Skin epidermis (tissue), 12 donors: ENCODE results near the gene NAA38.
"Not testable (repeated sequence)": the region's sequence is repeated elsewhere in the genome, so short reads cannot be mapped to it uniquely, and the experiment has no call there.

Experiments used
- H3K27ac ChIP-seq, 21 experiments: fragments of 200-600 bp; sonication (generic) in 11 of 21; one replicate each; pipeline ENCODE4 v1.5.0; 2020; ENCODE audit warnings: mild to moderate bottlenecking in 3 of 21, inconsistent platforms in 2 of 21, moderate library complexity in 2 of 21
- H3K4me3 ChIP-seq, 7 experiments: fragments of 200-600 bp; sonication (generic) in 2 of 7; one replicate each; pipeline ENCODE4 v1.5.0; 2020; ENCODE audit warnings: inconsistent platforms in 2 of 7, mild to moderate bottlenecking in 2 of 7, moderate library complexity in 1 of 7

NAA38 gene

DNA sequence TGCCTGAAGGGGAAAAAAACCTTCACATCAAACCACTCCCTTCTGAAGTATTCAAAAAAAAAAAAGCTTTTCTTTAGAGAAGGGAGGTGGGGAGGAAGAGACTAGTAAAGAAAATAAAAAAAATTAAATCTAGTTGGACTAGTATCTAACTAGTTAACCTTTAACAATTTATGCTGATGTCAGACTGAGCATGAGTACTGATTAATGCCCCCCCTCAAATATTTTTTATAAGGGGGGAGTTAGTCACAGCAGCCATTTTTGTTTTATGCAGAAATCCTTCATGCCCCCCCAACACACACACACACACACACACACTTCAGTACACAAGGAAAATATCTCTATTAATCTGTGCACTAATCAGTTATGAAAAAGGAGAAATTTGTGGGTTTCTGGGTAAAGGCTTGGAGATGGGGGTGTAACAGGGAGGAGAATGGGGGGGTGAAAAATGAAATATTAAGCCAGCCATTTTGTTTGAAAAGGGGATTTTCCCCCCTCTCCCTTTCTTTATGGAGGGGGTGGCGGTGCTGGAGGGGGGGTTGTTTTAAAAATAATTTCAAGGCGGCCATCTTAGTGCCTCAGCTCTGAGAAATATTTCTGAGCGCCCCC is 26.5 kb upstream of the NAA38 start:
- peak overlapping the region; percentile 32 to 88 (median 68) for H3K4me3 ChIP-seq
- H3K27ac ChIP-seq: peak overlapping the region in 19 of 21 experiments; percentile 75 to 98 (median 92)

DNA sequence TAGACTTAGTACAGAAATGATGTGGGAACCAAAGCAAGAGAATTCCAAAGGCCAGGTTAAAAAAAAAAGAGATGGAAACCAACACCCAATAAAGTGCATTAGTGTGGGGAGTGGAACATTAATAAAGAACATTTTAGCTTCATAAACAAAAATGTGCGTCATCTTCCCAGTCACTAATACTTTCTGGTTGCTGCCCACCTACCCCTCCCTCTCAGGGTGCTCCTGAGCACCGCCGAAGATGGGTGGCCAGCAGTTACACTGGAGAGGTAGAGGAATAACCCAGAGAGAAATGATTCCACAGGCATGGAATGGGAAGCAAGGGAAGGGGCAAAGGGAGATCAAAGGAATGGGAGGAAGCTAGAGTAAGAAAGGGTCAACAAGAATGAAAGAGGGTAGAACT is 25.3 kb upstream of the NAA38 start:
- Histone ChIP-seq H3K4me3 (no peak overlapping the region), H3K27ac (peak overlapping the region in 12 of 21 experiments; percentile 20 to 98 (median 88))

DNA sequence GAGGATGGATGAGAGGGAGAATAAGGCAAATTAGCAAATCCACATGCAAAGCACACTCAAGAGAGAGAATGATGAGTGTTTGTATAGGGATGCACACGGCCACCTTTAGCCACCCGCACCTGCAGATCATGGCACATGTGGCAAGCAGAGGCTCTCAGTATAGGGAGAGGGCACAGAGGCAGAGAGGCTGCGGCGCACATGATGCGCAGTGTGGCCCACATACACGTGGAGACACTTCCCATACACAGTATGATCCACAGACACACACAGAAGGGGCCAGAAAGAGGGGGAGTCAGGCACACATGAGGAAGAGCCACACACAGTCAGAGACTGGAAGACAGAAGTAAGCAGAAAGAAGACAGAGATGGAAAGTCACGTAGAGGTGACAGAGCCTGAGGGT is 24.7 kb upstream of the NAA38 start:
- Histone ChIP-seq H3K4me3 (no peak overlapping the region), H3K27ac (peak overlapping the region in 9 of 21 experiments; percentile 2 to 96 (median 35))

DNA sequence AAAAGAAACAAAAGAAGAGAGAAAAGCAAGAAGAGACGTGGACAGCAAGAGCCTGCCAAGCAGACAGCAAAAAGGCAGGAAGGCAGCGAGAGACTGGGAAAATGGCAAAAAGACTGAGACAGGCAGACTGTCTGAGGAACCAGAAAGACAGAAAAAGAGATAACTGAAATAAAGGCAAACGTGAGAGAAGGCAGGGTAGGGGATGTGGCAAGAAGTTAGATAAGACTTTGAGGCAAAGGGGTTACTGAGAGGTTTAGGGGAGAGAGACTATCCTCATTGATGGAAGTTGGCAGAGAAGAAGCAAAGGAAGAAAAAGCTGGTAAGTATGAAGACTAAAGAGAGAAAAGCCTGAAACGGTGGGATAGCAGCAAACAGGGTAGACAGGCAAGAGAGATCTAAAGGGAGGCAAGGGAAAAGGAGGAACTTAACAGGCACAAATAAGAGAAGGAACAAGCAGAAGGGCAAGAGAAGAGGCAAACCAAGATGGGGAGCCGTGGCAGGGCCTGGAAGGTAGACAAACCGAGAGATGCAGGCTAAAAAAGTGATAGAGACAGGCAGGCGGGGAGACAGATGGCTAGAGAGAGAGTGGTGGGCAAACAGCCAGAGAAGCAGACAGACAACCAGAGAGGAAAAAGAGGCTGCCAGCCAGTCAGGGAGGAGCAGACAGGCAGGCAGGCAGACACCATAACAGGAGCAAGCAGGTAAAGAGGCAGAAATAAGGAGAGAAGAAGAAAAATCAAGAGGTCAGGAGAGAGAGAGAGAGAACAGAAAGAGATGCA is 24.1 kb upstream of the NAA38 start:
- no peak overlapping the region for H3K4me3 ChIP-seq
- H3K27ac ChIP-seq: peak overlapping the region in 8 of 21 experiments; percentile 24 to 96 (median 36)

DNA sequence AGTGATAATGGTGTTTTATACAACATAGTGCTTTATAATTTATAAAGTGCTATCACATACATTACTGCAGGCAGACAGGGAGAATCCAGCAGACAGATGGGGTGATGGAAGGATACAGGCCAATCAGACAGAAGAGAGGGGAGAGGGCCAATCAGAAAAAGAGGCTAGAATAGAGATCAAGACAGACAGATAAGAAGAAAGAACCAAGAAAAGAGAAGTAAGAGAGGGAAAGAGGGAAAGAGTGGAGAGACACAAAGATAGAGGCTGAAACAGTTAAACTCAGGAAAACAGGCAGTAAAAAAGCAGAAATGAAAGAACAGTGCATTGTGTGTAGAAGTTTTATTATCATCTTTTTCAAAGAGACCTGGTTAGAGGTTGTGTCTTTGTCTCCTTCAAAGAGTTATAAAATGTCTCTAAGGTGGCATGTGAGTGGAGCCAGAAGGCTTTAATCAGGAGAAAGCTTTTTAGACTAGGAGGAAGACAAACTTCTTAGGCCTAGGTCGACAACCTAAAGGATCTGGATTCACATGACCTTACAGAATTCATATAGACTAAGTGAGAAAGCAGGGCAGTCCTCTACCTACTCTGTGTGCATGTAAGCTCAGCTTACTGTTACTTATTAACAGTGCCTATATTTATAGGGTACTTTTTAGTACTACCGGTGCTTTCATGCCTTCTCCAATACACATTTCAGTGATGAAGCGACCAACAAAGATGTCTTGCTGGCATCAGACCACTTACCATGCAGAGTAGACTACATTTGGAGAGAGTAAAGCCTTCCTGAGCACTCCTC is 22.9 kb upstream of the NAA38 start:
- no peak overlapping the region for H3K4me3 ChIP-seq
- no peak overlapping the region for H3K27ac ChIP-seq

DNA sequence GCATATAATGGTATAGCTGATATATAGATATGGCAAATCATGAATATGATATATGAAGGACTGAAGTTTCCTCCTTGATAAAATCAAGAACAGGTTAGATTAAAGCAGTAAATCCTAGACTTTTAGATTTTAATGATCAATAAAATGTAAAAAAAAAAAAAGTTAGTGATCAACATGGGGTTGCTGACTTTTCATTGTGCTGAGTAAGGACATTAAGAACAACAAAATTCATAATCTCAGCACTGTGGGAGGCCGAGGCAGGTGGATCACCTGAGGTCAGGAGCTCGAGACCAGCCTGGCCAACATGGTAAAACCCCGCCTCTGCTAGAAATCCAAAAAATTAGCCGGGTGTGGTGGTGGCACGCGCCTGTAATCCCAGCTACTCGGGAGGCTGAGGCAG is 20.9 kb upstream of the NAA38 start:
- H3K4me3 ChIP-seq: no peak overlapping the region
- H3K27ac ChIP-seq: no peak overlapping the region

DNA sequence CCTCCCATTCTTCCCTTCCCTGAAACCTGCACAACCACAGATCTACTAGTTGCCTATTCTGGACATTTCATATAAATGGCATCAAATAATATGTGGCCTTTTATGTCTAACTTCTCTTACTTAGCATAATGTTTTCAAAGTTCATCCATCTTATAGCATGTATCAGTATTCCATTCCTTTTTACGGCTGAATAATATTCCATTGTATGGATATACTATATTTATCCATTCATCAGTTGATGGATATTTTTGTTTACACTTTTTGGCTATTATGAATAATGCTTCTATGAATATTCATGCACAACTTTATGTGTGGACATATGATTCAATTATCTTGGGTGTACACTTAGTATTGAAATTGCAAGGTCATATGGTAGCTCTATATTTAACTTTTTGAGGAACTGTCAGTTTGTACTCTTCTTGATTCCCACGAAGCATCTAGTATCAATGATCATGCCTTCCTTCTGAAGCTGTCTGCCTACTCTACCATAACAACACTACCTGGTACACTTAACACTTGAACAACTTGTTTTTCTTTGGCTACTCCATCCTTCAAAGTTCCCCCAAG is 18.5 kb upstream of the NAA38 start:
- Histone ChIP-seq H3K27ac (no peak overlapping the region), H3K4me3 (no peak overlapping the region)

DNA sequence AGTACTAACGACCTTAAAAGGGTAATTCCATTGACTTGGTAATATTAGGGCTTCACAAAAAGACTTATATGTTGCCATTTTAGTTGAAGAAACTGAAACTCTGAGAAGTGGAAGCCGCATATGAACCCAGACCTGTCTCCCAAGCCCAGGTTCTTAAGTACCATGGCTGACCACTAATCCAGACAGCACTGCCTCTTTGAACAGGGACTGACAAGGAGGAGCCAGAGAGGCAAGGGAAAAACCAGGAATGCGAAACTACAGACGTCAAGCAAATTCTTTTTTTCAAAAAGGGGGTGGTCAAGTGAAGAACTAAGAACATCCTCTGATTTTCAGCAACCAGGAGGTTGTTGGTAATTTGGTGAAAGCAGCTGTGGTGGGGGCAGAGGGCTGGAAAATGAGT is 15.7 kb upstream of the NAA38 start:
- H3K27ac ChIP-seq: no peak overlapping the region
- no peak overlapping the region for H3K4me3 ChIP-seq

DNA sequence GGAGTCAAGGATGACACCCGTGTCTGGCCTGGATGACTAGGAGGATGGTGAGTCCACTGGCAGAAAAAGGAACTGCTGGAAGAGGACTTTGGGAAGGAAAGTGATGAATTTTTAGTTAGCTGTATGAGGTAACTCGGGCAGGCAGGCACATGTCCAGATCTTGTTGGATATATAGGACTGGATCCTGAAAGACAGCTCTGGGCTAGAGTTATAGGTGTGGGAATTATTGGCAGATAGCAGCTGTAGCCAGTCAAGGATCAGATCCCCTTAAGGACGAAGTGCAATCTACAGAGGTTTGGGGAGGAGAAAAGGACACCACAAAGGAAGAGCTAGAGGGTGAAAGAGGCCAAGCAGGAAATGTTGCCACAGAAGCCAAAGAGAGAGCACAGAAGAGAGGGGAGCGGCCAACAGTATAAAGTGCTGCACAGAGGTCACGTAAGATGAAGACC is 10.5 kb upstream of the NAA38 start:
- peak overlapping the region in 12 of 21 experiments; percentile 2 to 70 (median 32) for H3K27ac ChIP-seq
- no peak overlapping the region for H3K4me3 ChIP-seq

DNA sequence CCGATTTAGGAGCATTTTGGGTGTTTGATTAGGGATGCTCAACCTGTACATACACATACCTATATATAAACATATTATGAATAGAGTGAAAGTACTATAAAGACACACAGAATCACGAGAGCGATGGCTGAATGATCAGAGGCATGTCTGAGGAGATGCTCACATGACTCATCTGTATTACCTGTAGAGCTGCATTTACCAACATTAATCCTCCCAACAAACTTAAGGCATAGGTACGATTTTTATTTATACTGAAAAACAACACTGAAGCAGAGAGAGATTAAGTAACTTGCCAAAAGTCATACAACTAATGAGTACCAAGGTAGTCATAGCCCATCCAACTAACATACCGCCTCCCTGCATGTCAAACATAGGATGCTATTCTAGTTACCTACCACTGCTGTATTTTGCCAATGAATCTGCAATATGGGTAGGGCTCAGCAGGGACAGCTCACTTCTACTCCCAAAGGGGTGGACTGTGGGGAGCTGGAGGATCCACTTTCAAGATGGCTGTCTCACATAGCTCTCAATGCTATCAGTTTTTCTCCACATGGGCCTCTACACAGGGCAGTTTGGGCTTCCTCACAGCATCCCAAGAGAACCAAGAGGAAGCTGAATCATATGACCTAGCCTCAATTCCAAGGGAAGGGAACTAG is 7.8 kb upstream of the NAA38 start:
- H3K4me3 ChIP-seq: no peak overlapping the region

DNA sequence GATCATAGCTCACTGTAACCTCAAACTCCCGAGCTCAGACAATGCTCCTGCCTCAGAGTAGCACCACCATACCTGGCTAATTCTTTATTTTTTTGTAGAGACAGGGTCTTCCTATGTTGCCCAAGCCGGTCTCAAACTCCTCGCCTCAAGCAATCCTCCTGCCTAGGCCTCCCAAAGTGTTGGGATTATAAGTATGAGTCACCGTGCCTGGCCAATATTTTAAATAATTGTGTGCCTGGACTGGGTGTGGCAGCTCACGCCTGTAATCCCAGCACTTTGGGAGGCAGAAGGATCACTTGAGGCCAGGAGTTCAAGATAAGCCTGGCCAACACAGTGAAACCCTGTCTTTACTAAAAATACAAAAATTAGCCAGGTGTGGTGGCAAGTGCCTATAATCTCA is 7.0 kb upstream of the NAA38 start:
- H3K27ac ChIP-seq: not testable (repeated sequence)

More for the DNA sequence above, 7.8 kb upstream of the NAA38 start:
- H3K27ac ChIP-seq: no peak overlapping the region

DNA sequence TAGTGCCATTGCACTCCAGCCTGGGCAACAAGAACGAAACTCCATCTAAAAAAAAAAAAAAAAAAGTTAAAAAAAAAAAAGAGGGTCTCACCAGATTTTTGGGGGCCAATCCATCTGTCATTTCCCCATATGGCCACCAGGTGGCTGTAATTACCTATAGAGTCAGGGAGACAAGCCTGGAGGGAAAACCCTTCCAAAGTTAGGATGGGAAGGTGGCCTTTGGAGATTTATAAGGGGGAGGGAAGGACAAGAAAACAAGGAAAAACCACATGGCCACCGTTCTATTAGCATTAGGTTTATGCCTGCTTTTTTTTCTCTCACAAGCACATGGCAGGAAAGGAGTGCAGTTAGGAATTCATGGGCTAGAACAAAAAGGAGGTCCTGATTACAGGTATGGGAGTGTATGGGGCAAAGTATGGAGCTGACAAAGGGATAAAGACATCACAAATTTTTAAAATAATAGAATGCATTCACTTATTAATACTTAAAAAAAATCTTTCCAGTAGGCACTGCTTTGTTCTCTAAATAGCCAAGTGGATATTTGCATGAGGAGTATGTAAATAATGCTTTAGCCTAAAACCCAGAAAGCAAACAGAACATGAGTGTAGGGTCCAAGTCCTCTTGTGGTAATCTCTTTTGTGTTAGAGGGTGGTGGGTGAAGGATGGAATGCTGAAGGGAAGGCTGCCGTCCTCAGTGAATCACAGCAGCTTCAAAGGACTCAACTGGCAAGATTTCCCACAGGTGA is 5.5 kb upstream of the NAA38 start:
- H3K27ac ChIP-seq: no peak overlapping the region

More for the DNA sequence above, 7.0 kb upstream of the NAA38 start:
- H3K4me3 ChIP-seq: not testable (repeated sequence)

DNA sequence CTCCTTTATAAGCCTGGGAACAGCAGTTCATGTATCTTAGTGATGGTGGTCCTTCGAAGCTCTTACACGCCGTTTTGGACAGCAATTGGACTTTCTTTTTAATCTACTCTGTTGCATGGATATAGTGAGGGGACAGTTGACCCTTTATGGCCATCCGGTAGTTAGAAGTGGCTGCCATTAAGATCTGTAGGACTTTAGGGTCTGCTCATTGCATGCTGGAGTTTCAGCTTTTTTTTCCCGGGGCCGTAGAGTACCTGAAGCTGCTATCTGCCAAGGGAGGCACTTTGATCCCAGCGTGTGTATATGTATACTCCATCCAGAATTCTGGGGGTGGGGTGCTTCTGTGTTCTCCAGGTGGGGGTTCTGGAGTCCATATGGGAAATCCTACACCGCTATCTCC is 1.7 kb upstream of the NAA38 start:
- peak overlapping the region in 11 of 21 experiments; percentile 82 to 95 (median 87) for H3K27ac ChIP-seq
- H3K4me3 ChIP-seq: peak overlapping the region in 2 of 7 experiments; percentile 64 to 68

More for the DNA sequence above, 5.5 kb upstream of the NAA38 start:
- H3K4me3 ChIP-seq: no peak overlapping the region

DNA sequence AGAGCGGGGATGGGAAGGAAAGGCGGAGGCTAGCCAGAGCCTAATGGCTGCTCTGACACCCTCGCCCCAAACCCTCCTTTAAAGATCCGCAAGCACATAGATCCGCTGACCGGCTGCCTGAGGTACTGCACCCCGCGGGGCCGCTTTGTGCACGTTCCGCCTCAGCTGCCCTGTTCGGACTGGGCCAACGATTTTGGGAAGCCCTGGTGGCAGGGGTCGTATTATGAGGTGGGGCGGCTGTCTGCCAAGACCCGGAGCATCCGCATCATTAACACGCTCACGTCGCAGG is 1.1 kb upstream of the NAA38 start:
- peak overlapping the region in 19 of 21 experiments; percentile 82 to 96 (median 87) for H3K27ac ChIP-seq

DNA sequence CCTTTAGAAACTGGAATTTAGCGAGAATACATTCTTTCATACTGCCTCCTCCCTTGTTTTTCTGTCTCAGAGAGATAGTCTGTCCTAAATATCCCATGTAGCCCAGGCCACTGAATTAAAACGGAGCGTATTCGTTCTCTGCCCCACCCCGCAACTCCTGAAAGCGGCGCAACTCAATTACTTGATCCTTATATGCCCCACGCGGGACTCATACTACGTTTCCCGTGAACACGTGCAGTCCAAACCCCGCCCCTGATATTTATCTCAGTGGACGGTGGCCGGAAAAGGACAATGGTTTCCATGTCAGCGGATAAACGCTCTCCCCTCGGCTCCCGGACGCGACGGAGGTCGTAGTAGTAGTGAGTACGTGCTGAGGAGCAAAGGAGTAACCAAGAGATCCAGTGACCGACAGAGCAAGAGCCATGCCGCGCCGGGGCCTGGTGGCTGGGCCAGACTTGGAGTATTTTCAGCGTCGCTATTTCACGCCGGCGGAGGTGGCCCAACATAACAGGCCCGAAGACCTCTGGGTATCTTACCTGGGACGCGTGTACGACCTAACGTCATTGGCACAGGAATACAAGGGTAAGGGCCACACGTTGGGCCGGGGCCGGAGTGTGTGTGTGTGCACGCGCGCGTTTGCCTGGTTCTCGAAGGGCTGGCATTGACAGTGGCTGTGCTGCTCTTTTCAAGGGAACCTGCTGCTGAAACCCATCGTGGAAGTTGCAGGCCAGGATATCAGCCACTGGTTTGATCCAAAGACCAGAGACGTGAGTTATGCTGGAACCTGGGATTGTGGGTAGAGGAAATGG is 558 bp upstream of the NAA38 start, which contains the start of gene CYB5D1:
CYB5D1 (plus strand) TSS at position 291 of the 809 bp plus-strand sequence; CDS start at position 423, 132 bp downstream.
- peak within 1 kb of the TSS; percentile 44 to 68 (median 58) for H3K4me3 ChIP-seq
- peak within 1 kb of the TSS; percentile 16 to 96 (median 87) for H3K27ac ChIP-seq

More for the DNA sequence above, 1.1 kb upstream of the NAA38 start:
- H3K4me3 ChIP-seq: peak overlapping the region; percentile 44 to 68 (median 58)

DNA sequence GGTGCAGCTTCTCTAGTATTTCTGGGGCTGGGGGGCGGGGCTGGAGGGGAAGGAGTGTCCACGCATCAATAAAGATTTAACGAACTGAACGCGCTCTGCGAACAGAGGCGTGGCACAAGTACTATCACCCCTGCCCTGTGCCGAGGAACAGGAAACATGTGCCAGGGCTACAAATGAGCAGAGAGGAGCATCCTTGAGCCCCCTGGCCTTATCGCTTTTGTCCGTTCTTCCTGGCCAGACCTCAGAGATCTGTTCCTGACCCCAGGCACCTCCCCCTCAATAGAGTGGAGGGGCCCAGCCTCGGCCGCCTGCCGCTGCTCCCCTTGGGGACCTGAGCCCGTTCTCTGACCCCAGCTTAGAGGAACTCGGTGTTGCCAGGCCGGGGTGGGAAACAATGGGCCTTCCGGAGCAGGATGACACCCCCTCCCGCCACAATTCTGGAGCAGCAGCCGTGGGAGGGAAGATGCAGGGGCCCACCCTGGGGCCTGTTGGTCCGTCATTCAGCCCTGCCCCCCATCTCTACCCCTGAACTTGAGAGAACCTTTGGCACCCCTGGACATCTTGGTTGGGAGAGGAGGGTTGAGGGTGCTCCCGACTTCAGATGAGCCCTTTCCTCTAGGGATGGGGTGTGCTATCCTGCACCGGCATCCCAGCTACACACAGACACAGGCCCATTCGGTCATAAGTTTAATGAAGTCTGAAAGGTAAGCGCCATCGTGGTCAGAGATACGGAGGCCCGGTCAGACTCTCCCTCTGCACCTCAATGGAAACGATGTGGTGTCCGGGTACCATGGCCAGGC is 1.1 kb downstream of the NAA38 start:
- Histone ChIP-seq H3K4me3 (peak overlapping the region; percentile 44 to 68 (median 58)), H3K27ac (peak overlapping the region; percentile 10 to 96 (median 87))

DNA sequence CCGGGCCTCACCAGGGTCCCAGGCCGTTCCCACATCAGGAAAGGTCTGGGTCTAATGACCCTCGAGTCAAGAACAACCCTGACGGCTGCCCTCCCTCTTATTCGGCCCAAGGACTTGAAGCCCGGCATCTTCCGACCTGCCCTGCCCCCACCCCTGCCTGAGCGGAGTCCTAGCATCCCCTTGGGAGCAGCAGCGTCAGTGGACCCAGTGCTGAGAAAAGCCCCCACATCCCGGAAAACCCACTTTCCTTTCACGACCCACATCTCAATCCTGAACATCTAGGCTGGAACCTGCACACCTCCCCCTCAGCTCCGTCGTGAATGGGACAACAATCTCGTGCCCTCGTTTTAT is 1.7 kb downstream of the NAA38 start:
- Histone ChIP-seq H3K27ac (peak overlapping the region in 18 of 21 experiments; percentile 5 to 96 (median 86)), H3K4me3 (peak overlapping the region in 3 of 7 experiments; percentile 44 to 68 (median 64))
